Endothelial cell of umbilical vein (primary cell): ENCODE data around the gene IRF6. TPM values are rescaled to one million over a fixed set of nuclear protein-coding genes. Genes with fewer than 3 reads are reported as not detected.

Experiments
- BruUV-seq: library from RNA; stranded (reverse); fragments of 400-500 nt; replicated peaks from 2 replicates; lab custom pipeline; 2021; lab: Mats Ljungman, UMichigan
- CTCF ChIA-PET: fragments of 300-600, 350-600 bp; sonication (Branson Sonifier 250); formaldehyde crosslinking; loops from one replicate; lab custom pipeline; 2021; ENCODE audit warnings: antibody characterized with exemption, inconsistent platforms; lab: Charles Lee
- POLR2A ChIA-PET: fragments of 300-600, 350-600 bp; sonication (Branson Sonifier 250); formaldehyde crosslinking; loops from one replicate; lab custom pipeline; 2021; ENCODE audit warnings: antibody characterized with exemption, inconsistent platforms; lab: Charles Lee
- DNase-seq: peaks from one replicate; pipeline ENCODE4 v3.0.0-alpha.2; 2011; ENCODE audit warnings: low read depth, low spot score
- FAIRE-seq: peaks from 2 replicates; lab custom pipeline; 2011; peaks lifted over from hg19 to GRCh38; lab: Jason Lieb, UNC
- H2AFZ ChIP-seq: 2 replicates; pipeline ENCODE4 v1.6.0; 2012; ENCODE audit warnings: low read depth, low read length, control low read depth, inconsistent platforms
- H3K27ac ChIP-seq: 2 replicates; pipeline ENCODE4 v1.5.1; 2011; ENCODE audit warnings: low read depth, mild to moderate bottlenecking, control low read depth, low read length, moderate library complexity; ENCODE audit not compliant: insufficient read depth
- H3K27me3 ChIP-seq, 2 experiments: 2 replicates each; pipeline versions ENCODE4 v1.6.0 to v1.6.1; 2011; ENCODE audit warnings: low read length in 2 of 2, mixed read lengths in 1 of 2; ENCODE audit not compliant: control insufficient read depth in 2 of 2, insufficient read depth in 2 of 2
- H3K36me3 ChIP-seq, 2 experiments: 2 replicates in 1 of 2; 3 replicates in 1 of 2; pipeline ENCODE4 v1.5.1; 2011; ENCODE audit warnings: low read length in 2 of 2, mild to moderate bottlenecking in 1 of 2, moderate library complexity in 1 of 2; ENCODE audit not compliant: control insufficient read depth in 2 of 2, insufficient read depth in 2 of 2; ENCODE audit errors: extremely low read depth in 1 of 2
- H3K4me1 ChIP-seq: 3 replicates; pipeline ENCODE4 v1.5.1; 2011; ENCODE audit warnings: mild to moderate bottlenecking, low read length; ENCODE audit not compliant: control insufficient read depth, insufficient read depth; ENCODE audit errors: extremely low read depth
- H3K4me2 ChIP-seq: 2 replicates; pipeline ENCODE4 v1.6.1; 2011; ENCODE audit warnings: low read length, control low read depth, mixed read lengths; ENCODE audit not compliant: insufficient read depth
- H3K4me3 ChIP-seq, 3 experiments: fragments of 200-600 bp in 1 of 3; sonication (generic), shearing (Covaris generic) in 1 of 3; replicated peaks in 1 of 3; 2 replicates each; pipeline ENCODE4 v1.5.1; 2011 to 2016; ENCODE audit warnings: control low read depth in 3 of 3, low read length in 3 of 3, mild to moderate bottlenecking in 2 of 3, inconsistent platforms in 1 of 3, low read depth in 1 of 3, moderate library complexity in 1 of 3; ENCODE audit not compliant: insufficient read depth in 1 of 3
- H3K79me2 ChIP-seq: 2 replicates; pipeline ENCODE4 v1.6.0; 2012; ENCODE audit warnings: low read length, inconsistent platforms; ENCODE audit not compliant: control insufficient read depth, insufficient read depth
- H3K9ac ChIP-seq: replicated peaks from 2 replicates; pipeline ENCODE3; 2011; ENCODE audit warnings: low read length, control low read depth; ENCODE audit not compliant: insufficient read depth; ENCODE audit errors: extremely low read depth
- H3K9me1 ChIP-seq: replicated peaks from 3 replicates; pipeline ENCODE4 v1.6.0; 2011; ENCODE audit warnings: mild to moderate bottlenecking, low read length; ENCODE audit not compliant: control insufficient read depth, insufficient read depth; ENCODE audit errors: extremely low read depth
- H3K9me3 ChIP-seq: replicated peaks from 2 replicates; pipeline ENCODE4 v1.5.1; 2012; ENCODE audit warnings: low read length, inconsistent platforms; ENCODE audit not compliant: control insufficient read depth, insufficient read depth
- H4K20me1 ChIP-seq: replicated peaks from 2 replicates; pipeline ENCODE3; 2011; ENCODE audit warnings: mild to moderate bottlenecking, low read length; ENCODE audit not compliant: control insufficient read depth, insufficient read depth; ENCODE audit errors: extremely low read depth
- EZH2 ChIP-seq: IDR thresholded peaks from 2 replicates; pipeline ENCODE4 v1.6.1; 2012; ENCODE audit warnings: borderline replicate concordance, low read depth, mild to moderate bottlenecking, moderate library complexity, low read length, inconsistent platforms; ENCODE audit not compliant: severe bottlenecking
- FOS ChIP-seq: IDR thresholded peaks from 2 replicates; pipeline ENCODE4 v1.6.1; 2011; ENCODE audit warnings: mild to moderate bottlenecking, low read length, moderate library complexity, borderline replicate concordance; ENCODE audit not compliant: insufficient read depth
- GATA2 ChIP-seq: IDR thresholded peaks from 2 replicates; pipeline ENCODE4 v1.7.0; 2011; ENCODE audit warnings: low read depth, mild to moderate bottlenecking, moderate library complexity, mixed read lengths, low read length; ENCODE audit not compliant: insufficient read length, insufficient read depth
- MYC ChIP-seq: IDR thresholded peaks from one replicate; pipeline ENCODE4 v1.6.1; 2011; ENCODE audit warnings: mild to moderate bottlenecking, low read depth, low read length
- POLR2A ChIP-seq: IDR thresholded peaks from 2 replicates; pipeline ENCODE4 v1.6.1; 2012; ENCODE audit warnings: low read depth, mild to moderate bottlenecking, control low read depth, low read length
- POLR2AphosphoS5 ChIP-seq: IDR thresholded peaks from 2 replicates; pipeline ENCODE4 v1.6.1; 2012; ENCODE audit warnings: low read depth, mild to moderate bottlenecking, control low read depth, low read length, moderate library complexity; ENCODE audit not compliant: insufficient read depth
- dilution Hi-C: fragments of 300-500 bp; cut with MboI; formaldehyde crosslinking; loops from one replicate; pipeline ENCODE4 v1.15.0; 2019; ENCODE audit warnings: low sequenced_read_pairs; ENCODE audit not compliant: extremely low pct_ligation_motif_present
- intact Hi-C: fragments of 100-400 bp; cut with micrococcal nuclease; formaldehyde crosslinking; loops from one replicate; pipeline ENCODE4 v1.10.0; 2022
- polyA plus RNA-seq, 4 experiments: library from polyadenylated mRNA; depleted of rRNA in 3 of 4; stranded (reverse) in 3 of 4; unstranded in 1 of 4; fragments of >200 nt; gene quantifications; 2 replicates each; pipeline versions ENCODE4 v1.2.1 to v1.2.3, GENCODE V29; 2011 to 2012; ENCODE audit warnings: missing spikeins in 1 of 4
- total RNA-seq: library from RNA; stranded (reverse); gene quantifications from 2 replicates; pipeline ENCODE4 v1.2.3, GENCODE V29; 2021
- TF ChIP-seq, protein P1 (sequence below), 2 donors: IDR thresholded peaks; 1 replicate in 1 of 2; 2 replicates in 1 of 2; pipeline ENCODE4 v1.5.1; 2011; ENCODE audit warnings: low read length in 2 of 2, mild to moderate bottlenecking in 2 of 2, moderate library complexity in 2 of 2, control low read depth in 1 of 2, inconsistent platforms in 1 of 2, low read depth in 1 of 2; ENCODE audit not compliant: insufficient read depth in 1 of 2; ENCODE audit errors: extremely low read depth in 1 of 2

The IRF6 gene
- total and polyA plus RNA-seq, 2 donors (not counting 3 experiments of a cell fraction or from before 2014, with no cell fraction given): 42.0 to 55.8 TPM

GRCh38 chr1:209755256-209755655 lies 50.7 kb downstream of the IRF6 start:
- Histone ChIP-seq H3K4me3 (no peak overlapping the region), H2AFZ (no peak overlapping the region), H3K9ac (no peak overlapping the region), H4K20me1 (no peaks in the 10 kb centered on the region), H3K79me2 (no peaks in the 10 kb centered on the region), H3K9me3 (no peaks in the 10 kb centered on the region), H3K27me3 (peaks cover 2 to 7% of the 10 kb centered on the region in 2 experiments), H3K9me1 (no peaks in the 10 kb centered on the region), H3K36me3 (no peaks in the 10 kb centered on the region), H3K4me2 (no peak overlapping the region), H3K27ac (no peak overlapping the region), H3K4me1 (no peaks in the 10 kb centered on the region)
- no TSS peak for BruUV-seq
- TF ChIP-seq, protein P1, sequence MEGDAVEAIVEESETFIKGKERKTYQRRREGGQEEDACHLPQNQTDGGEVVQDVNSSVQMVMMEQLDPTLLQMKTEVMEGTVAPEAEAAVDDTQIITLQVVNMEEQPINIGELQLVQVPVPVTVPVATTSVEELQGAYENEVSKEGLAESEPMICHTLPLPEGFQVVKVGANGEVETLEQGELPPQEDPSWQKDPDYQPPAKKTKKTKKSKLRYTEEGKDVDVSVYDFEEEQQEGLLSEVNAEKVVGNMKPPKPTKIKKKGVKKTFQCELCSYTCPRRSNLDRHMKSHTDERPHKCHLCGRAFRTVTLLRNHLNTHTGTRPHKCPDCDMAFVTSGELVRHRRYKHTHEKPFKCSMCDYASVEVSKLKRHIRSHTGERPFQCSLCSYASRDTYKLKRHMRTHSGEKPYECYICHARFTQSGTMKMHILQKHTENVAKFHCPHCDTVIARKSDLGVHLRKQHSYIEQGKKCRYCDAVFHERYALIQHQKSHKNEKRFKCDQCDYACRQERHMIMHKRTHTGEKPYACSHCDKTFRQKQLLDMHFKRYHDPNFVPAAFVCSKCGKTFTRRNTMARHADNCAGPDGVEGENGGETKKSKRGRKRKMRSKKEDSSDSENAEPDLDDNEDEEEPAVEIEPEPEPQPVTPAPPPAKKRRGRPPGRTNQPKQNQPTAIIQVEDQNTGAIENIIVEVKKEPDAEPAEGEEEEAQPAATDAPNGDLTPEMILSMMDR (IDR thresholded peaks at IDR 0.05; ENCODE audit: extremely low read depth in 1 of 2, insufficient read depth in 1 of 2, low read depth in 1 of 2, low read length in 2 of 2): no peak
- TF ChIP-seq MYC: no peak
- TF ChIP-seq GATA2: no peak
- TF ChIP-seq POLR2A: no peak
- TF ChIP-seq EZH2: no peak
- no peak for TF ChIP-seq FOS
- no peak for TF ChIP-seq POLR2AphosphoS5
- ChIA-PET POLR2A (no interaction called here), CTCF (interaction anchor here (1.1 kb wide), 1 partner anchor 69 kb away, joined by 3 read pairs; no protein-coding TSS in a partner anchor)
- no peak for DNase-seq
- FAIRE-seq: no peak
- dilution Hi-C loops (no loop called here), intact Hi-C loops (no loop called here)
